IMR-90 (cell line): ENCODE results near the gene FAM76B. TPM values are rescaled to one million over a fixed set of nuclear protein-coding genes. Genes with fewer than 3 reads are reported as not detected.

Experiments
- ATAC-seq: fragments of 200-7000 bp; cut with Tn5 transposase; 2 replicates; pipeline ENCODE4 v1.9.1; 2020; ENCODE audit warnings: low read depth, mild to moderate bottlenecking, moderate library complexity
- BruUV-seq: library from RNA; stranded (reverse); fragments of 400-500 nt; replicated peaks from 2 replicates; lab custom pipeline; 2021; lab: Mats Ljungman, UMichigan
- CTCF ChIA-PET: fragments of 300-600 bp; formaldehyde crosslinking; extraction: SDS; loops from one replicate; lab custom pipeline; 2021; ENCODE audit warnings: antibody characterized with exemption; lab: Yijun Ruan, JAX
- POLR2A ChIA-PET: fragments of 300-600 bp; sonication (Branson Sonifier 250); formaldehyde crosslinking; loops from one replicate; lab custom pipeline; 2022; ENCODE audit warnings: antibody characterized with exemption; ENCODE audit not compliant: unreplicated experiment; lab: Charles Lee
- DNase-seq: peaks from one replicate; pipeline ENCODE4 v3.0.0; 2013
- H2AFZ ChIP-seq: replicated peaks from 2 replicates; pipeline ENCODE3; 2013; ENCODE audit warnings: low read length, mild to moderate bottlenecking; ENCODE audit not compliant: poor library complexity
- H2AK5ac ChIP-seq: 2 replicates; pipeline ENCODE4 v1.6.1; 2013; ENCODE audit warnings: low read depth, low read length, inconsistent platforms
- H2AK9ac ChIP-seq: replicated peaks from 2 replicates; pipeline ENCODE3; 2013; ENCODE audit warnings: mild to moderate bottlenecking, low read depth, low read length, moderate library complexity; ENCODE audit not compliant: poor library complexity
- H2BK120ac ChIP-seq: 2 replicates; pipeline ENCODE4 v1.6.1; 2013; ENCODE audit warnings: low read depth, low read length, inconsistent platforms
- H2BK15ac ChIP-seq: 3 replicates; pipeline ENCODE4 v1.6.1; 2013; ENCODE audit warnings: low read depth, low read length, inconsistent platforms
- H2BK20ac ChIP-seq: 2 replicates; pipeline ENCODE4 v1.6.1; 2013; ENCODE audit warnings: low read depth, mild to moderate bottlenecking, inconsistent platforms, low read length, moderate library complexity
- H2BK5ac ChIP-seq: 2 replicates; pipeline ENCODE4 v1.6.1; 2013; ENCODE audit warnings: mild to moderate bottlenecking, low read depth, low read length, inconsistent platforms; ENCODE audit not compliant: poor library complexity, severe bottlenecking
- H3K14ac ChIP-seq: replicated peaks from 2 replicates; pipeline ENCODE4 v1.6.1; 2013; ENCODE audit warnings: low read depth, low read length, inconsistent platforms
- H3K18ac ChIP-seq: 2 replicates; pipeline ENCODE4 v1.6.1; 2013; ENCODE audit warnings: low read depth, low read length, control low read depth
- H3K23ac ChIP-seq: 2 replicates; pipeline ENCODE4 v1.6.1; 2013; ENCODE audit warnings: low read depth, low read length, inconsistent platforms
- H3K27ac ChIP-seq: 2 replicates; pipeline ENCODE4 v1.5.1; 2013; ENCODE audit warnings: mild to moderate bottlenecking, control low read depth, low read length; ENCODE audit not compliant: insufficient read depth
- H3K27me3 ChIP-seq: 2 replicates; pipeline ENCODE4 v1.6.1; 2013; ENCODE audit warnings: low read length; ENCODE audit not compliant: control insufficient read depth, insufficient read depth
- H3K36me3 ChIP-seq: 2 replicates; pipeline ENCODE4 v1.6.1; 2013; ENCODE audit warnings: low read length, mixed read lengths; ENCODE audit not compliant: control insufficient read depth, insufficient read depth
- H3K4ac ChIP-seq: 2 replicates; pipeline ENCODE4 v1.6.1; 2013; ENCODE audit warnings: low read depth, low read length, inconsistent platforms
- H3K4me1 ChIP-seq: 2 replicates; pipeline ENCODE4 v1.6.1; 2013; ENCODE audit warnings: low read length, mixed read lengths; ENCODE audit not compliant: control insufficient read depth, insufficient read depth
- H3K4me2 ChIP-seq: 2 replicates; pipeline ENCODE4 v1.6.1; 2013; ENCODE audit warnings: low read depth, mild to moderate bottlenecking, control low read depth, low read length, moderate library complexity
- H3K4me3 ChIP-seq: 2 replicates; pipeline ENCODE4 v1.5.1; 2013; ENCODE audit warnings: low read depth, mild to moderate bottlenecking, control low read depth, low read length, moderate library complexity; ENCODE audit not compliant: insufficient read depth
- H3K56ac ChIP-seq: 2 replicates; pipeline ENCODE4 v1.6.1; 2013; ENCODE audit warnings: low read length, inconsistent platforms; ENCODE audit not compliant: insufficient read depth; ENCODE audit errors: extremely low read depth
- H3K79me1 ChIP-seq, 2 experiments: 2 replicates each; pipeline ENCODE4 v1.6.1; 2013; ENCODE audit warnings: low read length in 2 of 2, inconsistent platforms in 1 of 2, low read depth in 1 of 2
- H3K9ac ChIP-seq: 2 replicates; pipeline ENCODE4 v1.6.1; 2013; ENCODE audit warnings: low read depth, low read length, control low read depth
- H3K9me1 ChIP-seq: 2 replicates; pipeline ENCODE4 v1.6.1; 2013; ENCODE audit warnings: low read length, inconsistent platforms; ENCODE audit not compliant: insufficient read depth
- H3K9me3 ChIP-seq: 2 replicates; pipeline ENCODE4 v1.6.1; 2013; ENCODE audit warnings: low read length; ENCODE audit not compliant: control insufficient read depth, insufficient read depth
- H4K20me1 ChIP-seq: 2 replicates; pipeline ENCODE4 v1.6.1; 2013; ENCODE audit warnings: low read length, inconsistent platforms; ENCODE audit not compliant: insufficient read depth
- H4K5ac ChIP-seq: 2 replicates; pipeline ENCODE4 v1.6.1; 2013; ENCODE audit warnings: mild to moderate bottlenecking, low read depth, low read length, control low read depth
- H4K8ac ChIP-seq, 2 experiments: 2 replicates each; pipeline ENCODE4 v1.6.1; 2013; ENCODE audit warnings: low read depth in 2 of 2, low read length in 2 of 2, control low read depth in 1 of 2, inconsistent platforms in 1 of 2
- H4K91ac ChIP-seq: 2 replicates; pipeline ENCODE4 v1.6.1; 2013; ENCODE audit warnings: low read depth, low read length, inconsistent platforms; ENCODE audit not compliant: insufficient read depth
- BHLHE40 ChIP-seq: fragments of 150-350 bp; IDR thresholded peaks from 2 replicates; pipeline ENCODE4 v1.6.1; 2016; ENCODE audit warnings: mild to moderate bottlenecking, low read depth, low read length
- CEBPB ChIP-seq: IDR thresholded peaks from 2 replicates; pipeline ENCODE4 v1.6.1; 2012; ENCODE audit warnings: low read depth, low read length, improper control_type of control experiment
- CHD1 ChIP-seq: IDR thresholded peaks from 2 replicates; pipeline ENCODE4 v1.6.1; 2012; ENCODE audit warnings: low read depth, low read length, improper control_type of control experiment
- FOS ChIP-seq: fragments of 150-350 bp; IDR thresholded peaks from 2 replicates; pipeline ENCODE4 v1.6.1; 2016; ENCODE audit warnings: low read depth, low read length
- MAFK ChIP-seq: IDR thresholded peaks from 2 replicates; pipeline ENCODE4 v1.6.1; 2012; ENCODE audit warnings: low read depth, low read length, improper control_type of control experiment
- MAZ ChIP-seq: IDR thresholded peaks from 2 replicates; pipeline ENCODE4 v1.6.1; 2012; ENCODE audit warnings: low read depth, mild to moderate bottlenecking, low read length, improper control_type of control experiment, moderate library complexity, borderline replicate concordance
- MXI1 ChIP-seq: IDR thresholded peaks from 2 replicates; pipeline ENCODE4 v1.6.1; 2012; ENCODE audit warnings: low read depth, mild to moderate bottlenecking, low read length, moderate library complexity, borderline replicate concordance
- NFE2L2 ChIP-seq: fragments of 150-350 bp; IDR thresholded peaks from 2 replicates; pipeline ENCODE4 v1.6.1; 2016; ENCODE audit warnings: low read depth, mild to moderate bottlenecking, low read length
- POLR2A ChIP-seq: IDR thresholded peaks from 2 replicates; pipeline ENCODE4 v1.6.1; 2012; ENCODE audit warnings: mild to moderate bottlenecking, low read depth, low read length
- RAD21 ChIP-seq: IDR thresholded peaks from 2 replicates; pipeline ENCODE4 v1.6.1; 2012; ENCODE audit warnings: low read length, improper control_type of control experiment
- RCOR1 ChIP-seq: IDR thresholded peaks from 2 replicates; pipeline ENCODE4 v1.6.1; 2012; ENCODE audit warnings: mild to moderate bottlenecking, low read length, improper control_type of control experiment; ENCODE audit not compliant: insufficient replicate concordance
- RFX5 ChIP-seq: IDR thresholded peaks from 2 replicates; pipeline ENCODE4 v1.8.0; 2012; ENCODE audit warnings: low read depth, mild to moderate bottlenecking, low read length, moderate library complexity
- SMC3 ChIP-seq: fragments of 150-350 bp; IDR thresholded peaks from 2 replicates; pipeline ENCODE4 v1.6.1; 2016; ENCODE audit warnings: low read depth, mild to moderate bottlenecking, antibody characterized with exemption, low read length, moderate library complexity
- WGBS, 2 experiments: methylation state at CpG; one replicate each; pipeline versions ENCODE4 v1.1.5 to v1.1.7; 2013; ENCODE audit warnings: missing lambda C conversion rate in 2 of 2; ENCODE audit not compliant: insufficient read length in 1 of 2; ENCODE audit errors: extremely low coverage in 2 of 2; 5-methylcytosine and 5-hydroxymethylcytosine counted together
- dilution Hi-C: fragments of 300-500 bp; cut with HindIII; formaldehyde crosslinking; loops from one replicate; pipeline ENCODE4 v1.14.3; 2018; ENCODE audit warnings: low sequenced_read_pairs; ENCODE audit not compliant: unreplicated experiment
- in situ Hi-C: fragments of 300-500 bp; cut with MboI; formaldehyde crosslinking; loops from 3 replicates; pipeline ENCODE4 v1.14.3; 2019; ENCODE audit warnings: low sequenced_read_pairs, inconsistent platforms, mixed read lengths
- intact Hi-C: fragments of 100-400 bp; cut with micrococcal nuclease; formaldehyde crosslinking; loops from 2 replicates; pipeline ENCODE4 v1.10.0; 2022
- polyA plus RNA-seq, 3 experiments: library from polyadenylated mRNA; depleted of rRNA; stranded (reverse); fragments of >200 nt; gene quantifications; 2 replicates each; pipeline ENCODE4 v1.2.3, GENCODE V29; 2012; ENCODE audit warnings: low replicate concordance in 1 of 3
- total RNA-seq: library from RNA; depleted of rRNA; stranded (reverse); fragments of >200 nt; gene quantifications from 2 replicates; pipeline ENCODE4 v1.2.3, GENCODE V29; 2012
- TF ChIP-seq, protein P1 (sequence below): fragments of 150-350 bp; IDR thresholded peaks from 2 replicates; pipeline ENCODE4 v1.6.1; 2017; ENCODE audit warnings: mild to moderate bottlenecking, antibody characterized with exemption, low read length, low read depth
- TF ChIP-seq, protein P2 (sequence below): conservative IDR thresholded peaks from 2 replicates; pipeline ENCODE4 v1.5.1; 2012; ENCODE audit warnings: mild to moderate bottlenecking, low read depth, low read length, improper control_type of control experiment
- TF ChIP-seq, protein P3 (sequence below): fragments of 150-350 bp; IDR thresholded peaks from 2 replicates; pipeline ENCODE4 v1.6.1; 2016; ENCODE audit warnings: low read depth, mild to moderate bottlenecking, low read length, moderate library complexity, borderline replicate concordance

FAM76B gene
- total and polyA plus RNA-seq, 2 of the 4 experiments (the other 2 are of a cell fraction), result 12.7 to 14.3 TPM

DNA sequence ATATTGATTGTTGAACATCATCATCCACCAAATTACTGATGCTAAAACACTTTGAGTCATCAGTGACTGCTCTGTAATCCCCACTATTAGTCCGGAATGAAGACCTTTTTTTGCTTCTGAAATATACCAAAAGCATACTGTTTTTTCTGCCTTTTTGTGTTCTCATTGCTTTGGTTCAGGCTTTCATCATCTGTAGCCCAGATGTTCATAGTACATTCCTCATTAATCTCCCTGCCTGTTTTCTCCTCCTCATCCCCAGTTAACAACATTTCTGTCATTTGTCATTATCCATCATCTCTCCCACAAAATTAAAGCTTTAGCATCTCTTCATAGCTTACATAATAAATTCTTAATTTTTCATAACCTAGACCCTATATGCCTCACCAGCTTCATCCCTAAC lies 10.0 kb upstream of the FAM76B start:
- Histone ChIP-seq H2BK20ac (no peak overlapping the region), H3K14ac (no peak overlapping the region), H2AK5ac (no peak overlapping the region), H3K4me3 (no peak overlapping the region), H3K4me1 (no peaks in the 10 kb centered on the region), H4K8ac (no peak overlapping the region), H3K4ac (no peak overlapping the region), H4K5ac (no peak overlapping the region), H2BK5ac (no peak overlapping the region), H3K56ac (no peak overlapping the region), H2AFZ (no peak overlapping the region), H3K9me3 (no peaks in the 10 kb centered on the region), H2BK120ac (no peak overlapping the region), H4K91ac (no peak overlapping the region), H3K4me2 (no peak overlapping the region), H3K9me1 (no peaks in the 10 kb centered on the region), H4K20me1 (peaks cover 3% of the 10 kb centered on the region; the same call in 1 of the 2 replicates), H3K23ac (no peak overlapping the region), H3K27me3 (no peaks in the 10 kb centered on the region), H2AK9ac (no peak overlapping the region), H3K27ac (no peak overlapping the region), H3K79me1 (peaks cover 7 to 39% of the 10 kb centered on the region in 2 experiments), H3K36me3 (peaks cover 9% of the 10 kb centered on the region), H3K18ac (no peak overlapping the region), H3K9ac (no peak overlapping the region), H2BK15ac (no peak overlapping the region)
- TF ChIP-seq MAZ, result no peak
- TF ChIP-seq RCOR1, result no peak
- TF ChIP-seq RAD21, result no peak
- no peak for TF ChIP-seq SMC3
- no peak for TF ChIP-seq RFX5
- TF ChIP-seq CEBPB, result no peak
- TF ChIP-seq FOS, result no peak
- no peak for TF ChIP-seq MXI1
- TF ChIP-seq, protein P1, sequence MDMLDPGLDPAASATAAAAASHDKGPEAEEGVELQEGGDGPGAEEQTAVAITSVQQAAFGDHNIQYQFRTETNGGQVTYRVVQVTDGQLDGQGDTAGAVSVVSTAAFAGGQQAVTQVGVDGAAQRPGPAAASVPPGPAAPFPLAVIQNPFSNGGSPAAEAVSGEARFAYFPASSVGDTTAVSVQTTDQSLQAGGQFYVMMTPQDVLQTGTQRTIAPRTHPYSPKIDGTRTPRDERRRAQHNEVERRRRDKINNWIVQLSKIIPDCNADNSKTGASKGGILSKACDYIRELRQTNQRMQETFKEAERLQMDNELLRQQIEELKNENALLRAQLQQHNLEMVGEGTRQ, result no peak
- TF ChIP-seq, protein P2, sequence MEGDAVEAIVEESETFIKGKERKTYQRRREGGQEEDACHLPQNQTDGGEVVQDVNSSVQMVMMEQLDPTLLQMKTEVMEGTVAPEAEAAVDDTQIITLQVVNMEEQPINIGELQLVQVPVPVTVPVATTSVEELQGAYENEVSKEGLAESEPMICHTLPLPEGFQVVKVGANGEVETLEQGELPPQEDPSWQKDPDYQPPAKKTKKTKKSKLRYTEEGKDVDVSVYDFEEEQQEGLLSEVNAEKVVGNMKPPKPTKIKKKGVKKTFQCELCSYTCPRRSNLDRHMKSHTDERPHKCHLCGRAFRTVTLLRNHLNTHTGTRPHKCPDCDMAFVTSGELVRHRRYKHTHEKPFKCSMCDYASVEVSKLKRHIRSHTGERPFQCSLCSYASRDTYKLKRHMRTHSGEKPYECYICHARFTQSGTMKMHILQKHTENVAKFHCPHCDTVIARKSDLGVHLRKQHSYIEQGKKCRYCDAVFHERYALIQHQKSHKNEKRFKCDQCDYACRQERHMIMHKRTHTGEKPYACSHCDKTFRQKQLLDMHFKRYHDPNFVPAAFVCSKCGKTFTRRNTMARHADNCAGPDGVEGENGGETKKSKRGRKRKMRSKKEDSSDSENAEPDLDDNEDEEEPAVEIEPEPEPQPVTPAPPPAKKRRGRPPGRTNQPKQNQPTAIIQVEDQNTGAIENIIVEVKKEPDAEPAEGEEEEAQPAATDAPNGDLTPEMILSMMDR, result no peak
- TF ChIP-seq, protein P3, sequence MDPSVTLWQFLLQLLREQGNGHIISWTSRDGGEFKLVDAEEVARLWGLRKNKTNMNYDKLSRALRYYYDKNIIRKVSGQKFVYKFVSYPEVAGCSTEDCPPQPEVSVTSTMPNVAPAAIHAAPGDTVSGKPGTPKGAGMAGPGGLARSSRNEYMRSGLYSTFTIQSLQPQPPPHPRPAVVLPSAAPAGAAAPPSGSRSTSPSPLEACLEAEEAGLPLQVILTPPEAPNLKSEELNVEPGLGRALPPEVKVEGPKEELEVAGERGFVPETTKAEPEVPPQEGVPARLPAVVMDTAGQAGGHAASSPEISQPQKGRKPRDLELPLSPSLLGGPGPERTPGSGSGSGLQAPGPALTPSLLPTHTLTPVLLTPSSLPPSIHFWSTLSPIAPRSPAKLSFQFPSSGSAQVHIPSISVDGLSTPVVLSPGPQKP, result no peak
- TF ChIP-seq CHD1, result no peak
- TF ChIP-seq BHLHE40, result no peak
- TF ChIP-seq MAFK, result no peak
- TF ChIP-seq NFE2L2, result no peak
- no peak for TF ChIP-seq POLR2A
- ChIA-PET CTCF (interaction anchor here (0.6 kb wide), 1 partner anchor 31 kb away, joined by 4 read pairs; no protein-coding TSS in a partner anchor), POLR2A (no interaction called here)
- intact Hi-C loops (no loop called here), in situ Hi-C loops (no loop called here), dilution Hi-C loops (no loop called here)
- no TSS peak for BruUV-seq
- 100% methylated on average over 1 of the region's 1 CpG; no CpG with 5 or more reads in 1 of the 2 experiments for WGBS, 2 experiments
- DNase-seq (no peak), ATAC-seq (no peak)
